HepG2 (cell line): Measurements from ENCODE around the gene FEM1B. TPM values are rescaled to one million over a fixed set of nuclear protein-coding genes. Genes with fewer than 3 reads are reported as not detected.

Experiments
- ATAC-seq: fragments of 200-7000 bp; cut with Tn5 transposase; 3 replicates; pipeline ENCODE4 v1.9.1; 2020; ENCODE audit warnings: mild to moderate bottlenecking, moderate library complexity
- BruUV-seq: library from RNA; stranded (reverse); fragments of 400-500 nt; replicated peaks from 2 replicates; lab custom pipeline; 2021; lab: Mats Ljungman, UMichigan
- CTCF ChIA-PET: fragments of 300-600 bp; formaldehyde crosslinking; extraction: SDS; loops from one replicate; lab custom pipeline; 2021; ENCODE audit warnings: low total read pairs, inconsistent platforms, low intra/inter-chr PET ratio; lab: Yijun Ruan, JAX
- POLR2A ChIA-PET: fragments of 350-600 bp; sonication (Branson Sonifier 250); formaldehyde crosslinking; loops from one replicate; lab custom pipeline; 2020; ENCODE audit warnings: antibody characterized with exemption, inconsistent platforms; lab: Yijun Ruan, JAX
- DNase-seq: peaks from one replicate; pipeline ENCODE4 v3.0.0-alpha.2; 2015; ENCODE audit warnings: low spot score
- FAIRE-seq: peaks from 3 replicates; lab custom pipeline; 2011; peaks lifted over from hg19 to GRCh38; lab: Jason Lieb, UNC
- H2AFZ ChIP-seq: one replicate; pipeline ENCODE4 v1.6.1; 2011; ENCODE audit warnings: low read length, inconsistent platforms
- H3K27ac ChIP-seq: fragments of 300-600 bp; 3 replicates; pipeline ENCODE4 v1.8.0; 2011; ENCODE audit warnings: mixed run types, mild to moderate bottlenecking, mixed read lengths, low read length, inconsistent platforms; ENCODE audit not compliant: insufficient read depth; ENCODE audit errors: extremely low read length
- H3K27me3 ChIP-seq, 2 experiments: fragments of 200-600 bp in 1 of 2; 2 replicates in 1 of 2; 3 replicates in 1 of 2; pipeline versions ENCODE4 v1.6.0 to v1.8.0; 2011; ENCODE audit warnings: low read length in 2 of 2, mild to moderate bottlenecking in 2 of 2, moderate library complexity in 2 of 2, inconsistent platforms in 1 of 2; ENCODE audit not compliant: insufficient read depth in 2 of 2, control insufficient read depth in 1 of 2
- H3K36me3 ChIP-seq, 2 experiments: fragments of 200-600 bp in 1 of 2; replicated peaks in 1 of 2; 2 replicates in 1 of 2; 3 replicates in 1 of 2; pipeline versions ENCODE4 v1.5.1 to v1.8.0; 2011; ENCODE audit warnings: low read length in 2 of 2, inconsistent platforms in 1 of 2; ENCODE audit not compliant: insufficient read depth in 2 of 2, control insufficient read depth in 1 of 2
- H3K4me1 ChIP-seq: 2 replicates; pipeline ENCODE4 v1.5.1; 2012; ENCODE audit warnings: low read length, inconsistent platforms; ENCODE audit not compliant: insufficient read depth
- H3K4me2 ChIP-seq: 2 replicates; pipeline ENCODE4 v1.6.0; 2011; ENCODE audit warnings: low read depth, low read length, inconsistent platforms
- H3K4me3 ChIP-seq, 3 experiments: fragments of 200-600 bp in 1 of 3; sonication (generic), shearing (Covaris generic) in 1 of 3; replicated peaks in 1 of 3; 2 replicates each; pipeline ENCODE4 v1.5.1; 2011 to 2016; ENCODE audit warnings: low read length in 3 of 3, inconsistent platforms in 2 of 3, low read depth in 2 of 3, mild to moderate bottlenecking in 2 of 3, control low read depth in 1 of 3, mixed read lengths in 1 of 3; ENCODE audit not compliant: insufficient read depth in 1 of 3
- H3K79me2 ChIP-seq: one replicate; pipeline ENCODE4 v1.6.1; 2011; ENCODE audit warnings: low read length, inconsistent platforms; ENCODE audit not compliant: insufficient read depth
- H3K9ac ChIP-seq: 2 replicates; pipeline ENCODE4 v1.6.0; 2011; ENCODE audit warnings: mild to moderate bottlenecking, low read depth, low read length, inconsistent platforms; ENCODE audit not compliant: insufficient read depth
- H3K9me3 ChIP-seq: 2 replicates; pipeline ENCODE4 v1.5.1; 2012; ENCODE audit warnings: mild to moderate bottlenecking, low read length
- H4K20me1 ChIP-seq: 2 replicates; pipeline ENCODE4 v1.6.0; 2011; ENCODE audit warnings: inconsistent platforms, mild to moderate bottlenecking, low read length, moderate library complexity; ENCODE audit not compliant: insufficient read depth
- ELF3 ChIP-seq: IDR thresholded peaks from 2 replicates; pipeline ENCODE4 v1.6.1; 2016; ENCODE audit warnings: missing genetic modification reagents, missing compliant biosample characterization
- HOXA5 ChIP-seq: sonication (generic); formaldehyde crosslinking; IDR thresholded peaks from 2 replicates; pipeline ENCODE4 v1.4.0; 2020; ENCODE audit warnings: missing genetic modification reagents
- ISX ChIP-seq: sonication (generic); formaldehyde crosslinking; conservative IDR thresholded peaks from 2 replicates; pipeline ENCODE4 v1.5.0; 2020; ENCODE audit warnings: missing genetic modification reagents
- KMT2B ChIP-seq: IDR thresholded peaks from 2 replicates; pipeline ENCODE4 v1.6.1; 2016; ENCODE audit warnings: missing genetic modification reagents, missing compliant biosample characterization
- NFE2L2 ChIP-seq: fragments of 150-350 bp; IDR thresholded peaks from 2 replicates; pipeline ENCODE4 v1.6.1; 2014; ENCODE audit warnings: low read length
- NFYB ChIP-seq: sonication (generic); formaldehyde crosslinking; IDR thresholded peaks from 2 replicates; pipeline ENCODE4 v1.4.0; 2020; ENCODE audit warnings: missing genetic modification reagents
- SRY ChIP-seq: sonication (generic); formaldehyde crosslinking; IDR thresholded peaks from 2 replicates; pipeline ENCODE4 v1.8.0; 2022; ENCODE audit warnings: mild to moderate bottlenecking, missing genetic modification reagents
- ZBTB38 ChIP-seq: sonication (generic); formaldehyde crosslinking; IDR thresholded peaks from 2 replicates; pipeline ENCODE4 v1.5.1; 2020; ENCODE audit warnings: mild to moderate bottlenecking, missing genetic modification reagents
- ZBTB8A ChIP-seq: sonication (generic); formaldehyde crosslinking; IDR thresholded peaks from 2 replicates; pipeline ENCODE4 v1.4.0; 2020; ENCODE audit warnings: mild to moderate bottlenecking, low read depth, missing genetic modification reagents, borderline replicate concordance
- ZFP91 ChIP-seq: sonication (generic); formaldehyde crosslinking; IDR thresholded peaks from 2 replicates; pipeline ENCODE4 v1.9.0; 2022; ENCODE audit warnings: missing genetic modification reagents, mild to moderate bottlenecking, borderline replicate concordance
- ZMYM3 ChIP-seq: sonication (generic); formaldehyde crosslinking; IDR thresholded peaks from 2 replicates; pipeline ENCODE4 v1.5.1; 2020; ENCODE audit warnings: mild to moderate bottlenecking, missing genetic modification reagents
- ZNF121 ChIP-seq: sonication (generic); formaldehyde crosslinking; IDR thresholded peaks from 2 replicates; pipeline ENCODE4 v1.5.0; 2020; ENCODE audit warnings: mild to moderate bottlenecking, missing genetic modification reagents
- ZNF264 ChIP-seq: sonication (generic); formaldehyde crosslinking; IDR thresholded peaks from 2 replicates; pipeline ENCODE4 v1.4.0; 2020; ENCODE audit warnings: missing genetic modification reagents
- WGBS: methylation state at CpG from one replicate; pipeline ENCODE4 v1.1.6; 2017; ENCODE audit warnings: low lambda C conversion rate; 5-methylcytosine and 5-hydroxymethylcytosine counted together
- in situ Hi-C: cut with HindIII; loops from 2 replicates; pipeline ENCODE4 v1.10.0; 2017; ENCODE audit warnings: low pct_unique_long_range_greater_than_20kb; ENCODE audit not compliant: extremely low pct_ligation_motif_present
- intact Hi-C: fragments of 100-400 bp; cut with micrococcal nuclease; formaldehyde crosslinking; loops from one replicate; pipeline ENCODE4 v1.10.0; 2022; ENCODE audit not compliant: unreplicated experiment
- polyA plus RNA-seq, 8 experiments: library from polyadenylated mRNA; depleted of rRNA in 3 of 8; stranded (reverse) in 7 of 8; unstranded in 1 of 8; fragments of >200 nt; fragmentation: Illumina TruSeq in 4 of 8; extraction: Trizol in 4 of 8; gene quantifications; 2 replicates each; pipeline versions ENCODE4 v1.2.1 to v1.2.3, GENCODE V29; 2011 to 2016; ENCODE audit warnings: low read depth in 4 of 8, missing spikeins in 1 of 8, mixed read lengths in 1 of 8; ENCODE audit not compliant: insufficient read depth in 1 of 8
- total RNA-seq, 5 experiments: library from RNA; depleted of rRNA; stranded (reverse); fragments of >200 nt; fragmentation: Illumina TruSeq; extraction: Trizol; gene quantifications; 2 replicates each; pipeline ENCODE4 v1.2.3, GENCODE V29; 2016; ENCODE audit warnings: low read depth in 1 of 5
- TF ChIP-seq, protein P1 (sequence below): sonication (generic); formaldehyde crosslinking; IDR thresholded peaks from 2 replicates; pipeline ENCODE4 v1.5.1; 2020; ENCODE audit warnings: mild to moderate bottlenecking, missing genetic modification reagents, borderline replicate concordance
- TF ChIP-seq, protein P2 (sequence below): IDR thresholded peaks from 2 replicates; pipeline ENCODE4 v1.6.1; 2016; ENCODE audit warnings: low read depth

Gene FEM1B
- total and polyA plus RNA-seq, 2 of the 13 experiments (the other 11 are each of a cell fraction or from before 2014, with no cell fraction given): 38.1 to 40.0 TPM

DNA sequence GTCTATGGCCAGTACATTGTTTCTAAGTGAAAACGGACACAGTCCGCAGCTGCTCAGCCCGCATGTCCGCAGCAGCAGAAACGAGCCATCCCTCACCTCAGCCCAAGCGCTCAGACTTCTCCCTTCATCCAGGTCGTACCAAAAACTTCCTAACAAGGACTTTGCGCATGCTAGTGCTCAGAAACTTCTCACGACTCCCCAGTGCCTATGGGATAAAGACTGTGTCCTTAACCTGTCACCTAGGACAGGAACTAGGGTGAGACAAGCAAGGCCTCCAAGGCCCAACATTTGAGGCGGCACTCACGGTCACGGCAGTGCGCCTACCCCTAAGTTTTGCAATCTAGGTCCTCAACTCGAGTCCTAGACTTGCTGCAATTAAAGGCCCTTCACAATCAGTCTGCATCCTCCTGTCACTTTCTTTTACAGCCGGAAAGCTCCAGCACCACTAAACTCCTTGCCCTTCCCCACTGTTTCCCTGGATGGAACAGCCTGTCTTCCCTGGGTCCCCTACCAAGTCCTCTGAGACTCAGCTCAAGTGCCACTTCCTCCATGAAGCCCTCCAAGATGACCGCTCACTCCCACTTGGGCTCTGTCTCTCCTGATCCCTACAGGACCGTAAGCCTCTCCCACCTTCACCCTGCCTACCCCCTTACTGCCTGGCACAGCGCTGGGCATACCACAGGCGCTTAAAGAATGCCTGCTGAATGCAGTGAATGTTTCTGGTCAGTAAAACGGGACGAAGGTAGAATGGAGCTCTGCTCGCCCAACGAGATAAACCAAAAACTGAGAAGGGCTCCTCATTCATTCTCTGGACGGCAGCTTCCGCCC is 49.2 kb upstream of the FEM1B start:
- 2% methylated on average over 17 of the region's 25 CpGs for WGBS
- Histone ChIP-seq H2AFZ (no peak overlapping the region), H3K4me2 (peak overlapping the region; percentile 100), H3K36me3 (peaks cover 0 to 5% of the 10 kb centered on the region in 2 experiments; a peak in 1 of 5 replicates), H3K27me3 (no peaks in the 10 kb centered on the region; a peak in 1 of 5 replicates), H3K79me2 (peaks cover 44% of the 10 kb centered on the region), H3K4me1 (peaks cover 75% of the 10 kb centered on the region), H3K27ac (peak overlapping the region; percentile 89), H3K4me3 (peak overlapping the region; percentile 60 to 82 (median 78)), H4K20me1 (no peaks in the 10 kb centered on the region; the same call in 1 of the 2 replicates), H3K9me3 (no peaks in the 10 kb centered on the region), H3K9ac (peak overlapping the region; percentile 81)
- ChIA-PET CTCF (no interaction called here), POLR2A (interaction anchor here (0.9 to 3.6 kb wide), 2 partner anchors 34 to 49 kb away, joined by 3 to 18 read pairs; partner anchors contain the start of gene FEM1B)
- in situ Hi-C loops (no loop called here), intact Hi-C loops (no loop called here)
- FAIRE-seq (peak; percentile 32), ATAC-seq (peak; percentile 14), DNase-seq (no peak)
- BruUV-seq: TSS peak; percentile 58
- TF ChIP-seq ZNF264 (CRISPR knock-in tag) (no peak), ZNF121 (no peak), KMT2B (no peak), NFYB (CRISPR knock-in tag) (no peak; the same call in 1 of the 2 replicates), SRY (CRISPR knock-in tag) (0 out of 2 replicates have a peak, but pooled peaks have one; percentile 27), ZBTB8A (no peak), ISX (CRISPR knock-in tag) (no peak), HOXA5 (no peak), ZMYM3 (CRISPR knock-in tag) (peak; percentile 97), ZFP91 (CRISPR knock-in tag) (0 out of 2 replicates have a peak, but pooled peaks have one; percentile 3), ELF3 (CRISPR knock-in tag) (no peak; the same call in 1 of the 2 replicates), ZBTB38 (CRISPR knock-in tag) (no peak), NFE2L2 (no peak)
- TF ChIP-seq, protein P1, sequence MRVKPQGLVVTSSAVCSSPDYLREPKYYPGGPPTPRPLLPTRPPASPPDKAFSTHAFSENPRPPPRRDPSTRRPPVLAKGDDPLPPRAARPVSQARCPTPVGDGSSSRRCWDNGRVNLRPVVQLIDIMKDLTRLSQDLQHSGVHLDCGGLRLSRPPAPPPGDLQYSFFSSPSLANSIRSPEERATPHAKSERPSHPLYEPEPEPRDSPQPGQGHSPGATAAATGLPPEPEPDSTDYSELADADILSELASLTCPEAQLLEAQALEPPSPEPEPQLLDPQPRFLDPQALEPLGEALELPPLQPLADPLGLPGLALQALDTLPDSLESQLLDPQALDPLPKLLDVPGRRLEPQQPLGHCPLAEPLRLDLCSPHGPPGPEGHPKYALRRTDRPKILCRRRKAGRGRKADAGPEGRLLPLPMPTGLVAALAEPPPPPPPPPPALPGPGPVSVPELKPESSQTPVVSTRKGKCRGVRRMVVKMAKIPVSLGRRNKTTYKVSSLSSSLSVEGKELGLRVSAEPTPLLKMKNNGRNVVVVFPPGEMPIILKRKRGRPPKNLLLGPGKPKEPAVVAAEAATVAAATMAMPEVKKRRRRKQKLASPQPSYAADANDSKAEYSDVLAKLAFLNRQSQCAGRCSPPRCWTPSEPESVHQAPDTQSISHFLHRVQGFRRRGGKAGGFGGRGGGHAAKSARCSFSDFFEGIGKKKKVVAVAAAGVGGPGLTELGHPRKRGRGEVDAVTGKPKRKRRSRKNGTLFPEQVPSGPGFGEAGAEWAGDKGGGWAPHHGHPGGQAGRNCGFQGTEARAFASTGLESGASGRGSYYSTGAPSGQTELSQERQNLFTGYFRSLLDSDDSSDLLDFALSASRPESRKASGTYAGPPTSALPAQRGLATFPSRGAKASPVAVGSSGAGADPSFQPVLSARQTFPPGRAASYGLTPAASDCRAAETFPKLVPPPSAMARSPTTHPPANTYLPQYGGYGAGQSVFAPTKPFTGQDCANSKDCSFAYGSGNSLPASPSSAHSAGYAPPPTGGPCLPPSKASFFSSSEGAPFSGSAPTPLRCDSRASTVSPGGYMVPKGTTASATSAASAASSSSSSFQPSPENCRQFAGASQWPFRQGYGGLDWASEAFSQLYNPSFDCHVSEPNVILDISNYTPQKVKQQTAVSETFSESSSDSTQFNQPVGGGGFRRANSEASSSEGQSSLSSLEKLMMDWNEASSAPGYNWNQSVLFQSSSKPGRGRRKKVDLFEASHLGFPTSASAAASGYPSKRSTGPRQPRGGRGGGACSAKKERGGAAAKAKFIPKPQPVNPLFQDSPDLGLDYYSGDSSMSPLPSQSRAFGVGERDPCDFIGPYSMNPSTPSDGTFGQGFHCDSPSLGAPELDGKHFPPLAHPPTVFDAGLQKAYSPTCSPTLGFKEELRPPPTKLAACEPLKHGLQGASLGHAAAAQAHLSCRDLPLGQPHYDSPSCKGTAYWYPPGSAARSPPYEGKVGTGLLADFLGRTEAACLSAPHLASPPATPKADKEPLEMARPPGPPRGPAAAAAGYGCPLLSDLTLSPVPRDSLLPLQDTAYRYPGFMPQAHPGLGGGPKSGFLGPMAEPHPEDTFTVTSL (CRISPR knock-in tag): no peak
- TF ChIP-seq, protein P2, sequence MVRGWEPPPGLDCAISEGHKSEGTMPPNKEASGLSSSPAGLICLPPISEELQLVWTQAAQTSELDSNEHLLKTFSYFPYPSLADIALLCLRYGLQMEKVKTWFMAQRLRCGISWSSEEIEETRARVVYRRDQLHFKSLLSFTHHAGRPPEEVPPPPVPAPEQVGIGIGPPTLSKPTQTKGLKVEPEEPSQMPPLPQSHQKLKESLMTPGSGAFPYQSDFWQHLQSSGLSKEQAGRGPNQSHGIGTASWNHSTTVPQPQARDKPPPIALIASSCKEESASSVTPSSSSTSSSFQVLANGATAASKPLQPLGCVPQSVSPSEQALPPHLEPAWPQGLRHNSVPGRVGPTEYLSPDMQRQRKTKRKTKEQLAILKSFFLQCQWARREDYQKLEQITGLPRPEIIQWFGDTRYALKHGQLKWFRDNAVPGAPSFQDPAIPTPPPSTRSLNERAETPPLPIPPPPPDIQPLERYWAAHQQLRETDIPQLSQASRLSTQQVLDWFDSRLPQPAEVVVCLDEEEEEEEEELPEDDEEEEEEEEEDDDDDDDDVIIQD (CRISPR knock-in tag): no peak
